Kidney epithelial cell (primary cell): ENCODE data around the gene NRN1. TPM values are rescaled to one million over a fixed set of nuclear protein-coding genes. Genes with fewer than 3 reads are reported as not detected.
A peak's percentile ranks its signal among the peaks of the same experiment; 100 is the strongest.
"Not testable (repeated sequence)": the region's sequence is repeated elsewhere in the genome, so short reads cannot be mapped to it uniquely, and the experiment has no call there.

Experiments used
- DNase-seq: peaks from one replicate; pipeline ENCODE4 v3.0.0-alpha.2; 2010; ENCODE audit warnings: low read depth
- H3K27me3 ChIP-seq: 2 replicates; pipeline ENCODE4 v1.6.0; 2011; ENCODE audit warnings: low read length; ENCODE audit not compliant: control insufficient read depth, insufficient read depth
- H3K36me3 ChIP-seq: 2 replicates; pipeline ENCODE4 v1.5.1; 2011; ENCODE audit warnings: low read length; ENCODE audit not compliant: control insufficient read depth, insufficient read depth
- H3K4me3 ChIP-seq: 2 replicates; pipeline ENCODE4 v1.5.1; 2011; ENCODE audit warnings: low read depth, mild to moderate bottlenecking, control low read depth, low read length
- CTCF ChIP-seq: IDR thresholded peaks from 2 replicates; pipeline ENCODE4 v1.5.1; 2011; ENCODE audit warnings: mild to moderate bottlenecking, moderate library complexity, low read length, control low read depth, inconsistent platforms; ENCODE audit not compliant: insufficient read depth, poor library complexity, severe bottlenecking
- total RNA-seq: library from RNA; depleted of rRNA; stranded (reverse); fragments of >200 nt; gene quantifications from 2 replicates; pipeline ENCODE4 v1.2.3, GENCODE V29; 2015

NRN1 gene
- total RNA-seq, 1 donor from 2014 or later = 3.1 TPM

- no peaks in the 10 kb centered on the region for H3K36me3 ChIP-seq
- no peak for TF ChIP-seq CTCF
Measured at GRCh38 chr6:6033858-6034257, 27.1 kb upstream of the NRN1 start.

GRCh38 chr6:6026513-6027205, 19.9 kb upstream of the NRN1 start:
- H3K4me3 ChIP-seq = no peak overlapping the region
- TF ChIP-seq CTCF = no peak
- no peaks in the 10 kb centered on the region for H3K36me3 ChIP-seq
- no peaks in the 10 kb centered on the region for H3K27me3 ChIP-seq
- no peak for DNase-seq

More at GRCh38 chr6:6033858-6034257, 27.1 kb upstream of the NRN1 start:
- no peaks in the 10 kb centered on the region for H3K27me3 ChIP-seq
- DNase-seq = no peak
- no peak overlapping the region for H3K4me3 ChIP-seq

GRCh38 chr6:6025736-6026135, 19.0 kb upstream of the NRN1 start:
- Histone ChIP-seq H3K27me3 (no peaks in the 10 kb centered on the region), H3K36me3 (no peaks in the 10 kb centered on the region), H3K4me3 (no peak overlapping the region)
- DNase-seq = no peak
- no peak for TF ChIP-seq CTCF

DNA sequence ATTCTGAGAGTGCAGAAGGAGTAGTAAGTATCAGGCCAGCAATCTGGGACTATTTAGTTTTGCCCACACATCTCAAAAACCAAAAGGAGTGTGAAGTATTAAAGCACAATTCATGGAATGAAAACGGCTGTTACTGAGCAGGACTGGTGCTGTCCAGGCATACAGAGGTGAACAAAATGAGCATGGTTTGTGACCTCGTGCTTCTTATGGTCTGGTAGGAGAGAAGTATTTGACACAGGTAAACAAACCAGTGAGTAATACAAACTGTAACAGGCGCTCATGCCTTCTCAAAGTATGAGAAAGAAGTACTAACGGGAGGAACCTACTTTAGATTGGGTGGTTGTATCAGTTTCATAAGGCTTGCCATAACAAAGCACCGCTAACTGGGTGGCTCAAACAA, 17.5 kb upstream of the NRN1 start:
- TF ChIP-seq CTCF = no peak
- no peak for DNase-seq
- Histone ChIP-seq H3K36me3 (no peaks in the 10 kb centered on the region), H3K27me3 (no peaks in the 10 kb centered on the region), H3K4me3 (no peak overlapping the region)

DNA sequence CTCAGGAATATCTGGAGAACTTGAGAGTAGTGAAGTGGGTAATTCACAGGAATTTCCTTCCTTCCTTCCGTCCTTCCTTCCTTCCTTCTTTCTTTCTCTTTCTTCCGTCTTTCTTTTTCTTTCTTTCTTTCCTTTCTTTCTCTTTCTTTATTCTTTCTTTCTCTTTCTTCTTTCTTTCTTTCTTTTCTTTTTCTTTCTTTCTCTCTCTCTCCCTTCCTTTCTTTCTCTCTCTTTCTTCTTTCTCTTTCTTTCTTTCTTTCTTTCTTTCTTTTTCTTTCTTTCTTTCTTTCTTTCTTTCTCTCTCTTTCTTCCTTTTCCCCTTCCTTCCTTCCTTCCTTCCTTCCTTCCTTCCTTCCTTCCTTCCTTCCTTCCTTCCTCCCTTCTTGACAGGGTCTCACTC, 16.1 kb upstream of the NRN1 start:
- not testable (repeated sequence) for H3K27me3 ChIP-seq

GRCh38 chr6:6008648-6009421, 2.1 kb upstream of the NRN1 start:
- no peak for TF ChIP-seq CTCF
- peak overlapping the region; percentile 40 for H3K4me3 ChIP-seq
- peak; percentile 18 for DNase-seq
- H3K27me3 ChIP-seq = peaks cover 57% of the 10 kb centered on the region
- H3K36me3 ChIP-seq = no peaks in the 10 kb centered on the region

More for the DNA sequence above, 16.1 kb upstream of the NRN1 start:
- DNase-seq, H3K4me3 ChIP-seq, H3K36me3 ChIP-seq: not testable (repeated sequence)
